Lung (tissue), 12 donors: ENCODE data around the gene CDKN2B-AS1. TPM values are rescaled to one million over a fixed set of nuclear protein-coding genes. Genes with fewer than 3 reads are reported as not detected.

ENCODE experiments used
- ATAC-seq: fragments of 200-7000 bp; cut with Tn5 transposase; one replicate; pipeline ENCODE4 v1.9.1; 2020; ENCODE audit warnings: moderate number of reproducible peaks; ENCODE audit not compliant: insufficient read depth, low FRiP score
- DNase-seq, 3 donors: peaks; one replicate each; pipeline ENCODE4 v3.0.0-alpha.2; 2013 to 2017
- H3K27ac ChIP-seq, 2 donors: one replicate each; pipeline ENCODE4 v1.5.1; 2013; ENCODE audit warnings: mild to moderate bottlenecking in 2 of 2, moderate library complexity in 2 of 2, control low read depth in 1 of 2, inconsistent platforms in 1 of 2, low read depth in 1 of 2, low read length in 1 of 2
- H3K27me3 ChIP-seq, 3 donors: one replicate each; pipeline ENCODE4 v1.5.1; 2013; ENCODE audit warnings: low read length in 2 of 3; ENCODE audit not compliant: control insufficient read depth in 3 of 3, insufficient read depth in 3 of 3
- H3K36me3 ChIP-seq, 4 donors: one replicate each; pipeline ENCODE4 v1.5.1; 2013; ENCODE audit warnings: low read length in 4 of 4, mild to moderate bottlenecking in 1 of 4, moderate library complexity in 1 of 4; ENCODE audit not compliant: control insufficient read depth in 4 of 4, insufficient read depth in 4 of 4
- H3K4me1 ChIP-seq, 5 donors: one replicate each; pipeline ENCODE4 v1.5.1; 2013; ENCODE audit warnings: low read length in 5 of 5, mild to moderate bottlenecking in 2 of 5, moderate library complexity in 1 of 5; ENCODE audit not compliant: control insufficient read depth in 5 of 5, insufficient read depth in 5 of 5
- H3K4me3 ChIP-seq: one replicate; pipeline ENCODE4 v1.5.1; 2013; ENCODE audit warnings: mild to moderate bottlenecking, control low read depth, moderate library complexity
- H3K9ac ChIP-seq, 2 donors: one replicate each; pipeline ENCODE4 v1.5.1; 2013; ENCODE audit warnings: low read length in 2 of 2, control low read depth in 1 of 2; ENCODE audit not compliant: insufficient read depth in 1 of 2
- H3K9me3 ChIP-seq, 4 donors: one replicate each; pipeline ENCODE4 v1.5.1; 2013; ENCODE audit warnings: low read length in 3 of 4, mild to moderate bottlenecking in 1 of 4, moderate library complexity in 1 of 4; ENCODE audit not compliant: control insufficient read depth in 4 of 4, insufficient read depth in 3 of 4
- CTCF ChIP-seq: IDR thresholded peaks from 2 replicates; pipeline ENCODE4 v1.5.1; 2012; ENCODE audit warnings: mild to moderate bottlenecking; ENCODE audit errors: control extremely low read depth, extremely low read depth
- WGBS, 2 donors: extraction: QIAGEN DNeasy Blood & Tissue Kit; methylation state at CpG; one replicate each; pipeline ENCODE4 v1.1.7; 2013; 5-methylcytosine and 5-hydroxymethylcytosine counted together
- polyA plus RNA-seq, 2 donors: library from polyadenylated mRNA; stranded (reverse); fragments of 200-250 nt; gene quantifications; one replicate each; pipeline ENCODE4 v1.2.1, GENCODE V29; 2013
- total RNA-seq, 2 donors: library from RNA; depleted of rRNA in 1 of 2; stranded (reverse); fragments of >200 nt in 1 of 2; gene quantifications; one replicate each; pipeline ENCODE4 v1.2.1, GENCODE V29; 2014 to 2021
- donor health status: control.
- donor health status: control.
- donor health status: Bipolar disorder and iron deficiency.
- donor health status: healthy.
- donor health status: DM: yes; HTN: yes; CAD: no.

The CDKN2B-AS1 gene
- total and polyA plus RNA-seq, 4 donors, result 0.32 to 1.2 (median 0.59) TPM

GRCh38 chr9:22097707-22098106 is 103.1 kb downstream of the CDKN2B-AS1 start:
- no peak overlapping the region for H3K27ac ChIP-seq
- no peaks in the 10 kb centered on the region for H3K36me3 ChIP-seq
- no peaks in the 10 kb centered on the region for H3K9me3 ChIP-seq
- DNase-seq (no peak), ATAC-seq (no peak)
- no peak for TF ChIP-seq CTCF
- no peak overlapping the region for H3K9ac ChIP-seq
- no peak overlapping the region for H3K4me3 ChIP-seq
- H3K4me1 ChIP-seq, result no peaks in the 10 kb centered on the region
- H3K27me3 ChIP-seq, result no peaks in the 10 kb centered on the region
- WGBS, 2 donors, result 58 to 69% methylated on average over 1 of the region's 1 CpG

- no peak for TF ChIP-seq CTCF
- Histone ChIP-seq H3K36me3 (no peaks in the 10 kb centered on the region), H3K9ac (no peak overlapping the region), H3K4me3 (no peak overlapping the region), H3K27ac (no peak overlapping the region), H3K4me1 (no peaks in the 10 kb centered on the region), H3K27me3 (no peaks in the 10 kb centered on the region), H3K9me3 (no peaks in the 10 kb centered on the region)
- DNase-seq, result no peak
- ATAC-seq, result no peak
- 76 to 89% methylated on average over 3 of the region's 3 CpGs for WGBS, 2 donors
These were observed 104.2 kb downstream of the CDKN2B-AS1 start for GRCh38 chr9:22098643-22099332.

- Histone ChIP-seq H3K27ac (no peak overlapping the region), H3K9ac (no peak overlapping the region), H3K4me3 (no peak overlapping the region), H3K4me1 (no peaks in the 10 kb centered on the region), H3K36me3 (no peaks in the 10 kb centered on the region), H3K27me3 (no peaks in the 10 kb centered on the region), H3K9me3 (no peaks in the 10 kb centered on the region)
- DNase-seq (no peak), ATAC-seq (no peak)
- no peak for TF ChIP-seq CTCF
- WGBS, 2 donors, result 63 to 78% methylated on average over 2 of the region's 2 CpGs
These were observed 106.0 kb downstream of the CDKN2B-AS1 start for GRCh38 chr9:22100626-22101025.
